Right atrium auricular region (tissue), 2 donors: ENCODE measurements around the gene IRF9. TPM values are rescaled to one million over a fixed set of nuclear protein-coding genes. Genes with fewer than 3 reads are reported as not detected.
A peak's percentile ranks its signal among the peaks of the same experiment; 100 is the strongest.

Experiments
- DNase-seq: peaks from one replicate; pipeline ENCODE4 v3.0.0-alpha.2; 2019; ENCODE audit warnings: low spot score
- H3K27ac ChIP-seq, 2 donors: fragments of 200-600 bp; sonication (generic); 1 replicate in 1 of 2; 2 replicates in 1 of 2; pipeline ENCODE4 v1.5.1; 2016 to 2019
- H3K27me3 ChIP-seq, 2 donors: fragments of 200-600 bp; sonication (generic); one replicate each; pipeline versions ENCODE4 v1.5.1 to v1.6.0; 2017 to 2019
- H3K36me3 ChIP-seq: fragments of 200-600 bp; sonication (generic); one replicate; pipeline ENCODE4 v1.5.1; 2016
- H3K4me1 ChIP-seq, 2 donors: fragments of 200-600 bp; sonication (generic); one replicate each; pipeline versions ENCODE4 v1.5.1 to v1.6.0; 2017 to 2019
- H3K4me3 ChIP-seq, 2 donors: fragments of 200-600 bp; sonication (generic); 1 replicate in 1 of 2; 2 replicates in 1 of 2; pipeline ENCODE4 v1.5.1; 2017 to 2019; ENCODE audit warnings: mild to moderate bottlenecking in 1 of 2, moderate library complexity in 1 of 2
- H3K9me3 ChIP-seq, 2 donors: fragments of 200-600 bp; sonication (generic); one replicate each; pipeline ENCODE4 v1.5.1; 2019
- CTCF ChIP-seq, 2 donors: fragments of 200-600 bp; sonication (generic); IDR thresholded peaks; one replicate each; pipeline ENCODE4 v1.5.1; 2019; ENCODE audit warnings: antibody characterized with exemption in 2 of 2
- total RNA-seq, 2 donors: library from RNA; depleted of rRNA; stranded (reverse); fragments of >200 nt; gene quantifications; one replicate each; pipeline ENCODE4 v1.1.0, GENCODE V29; 2016

The IRF9 gene
- total RNA-seq, 2 donors from 2014 or later = 29.2 to 33.1 TPM

- Histone ChIP-seq H3K27ac (no peak within 1 kb of the TSS), H3K4me1 (peaks cover 0 to 9% of the 10 kb centered on the region in 2 donors), H3K4me3 (peak within 1 kb of the TSS; percentile 12 to 40), H3K36me3 (peaks cover 18% of the 10 kb centered on the region), H3K9me3 (no peaks in the 10 kb centered on the region), H3K27me3 (no peaks in the 10 kb centered on the region)
- TF ChIP-seq CTCF (IDR thresholded peaks at IDR 0.05) = no peak
- peak; percentile 89 for DNase-seq
These were observed 10.6 kb downstream of the IRF9 start, which contains the start of gene REC8 for GRCh38 chr14:24171422-24172260. TSS of gene REC8 (plus strand) at chr14:24172080. CDS start at chr14:24172553, 473 bp downstream.

- H3K4me3 ChIP-seq = peak overlapping the region; percentile 12 to 40
These were observed 11.3 kb downstream of the IRF9 start for GRCh38 chr14:24172261-24172860.

GRCh38 chr14:24172871-24173281, 11.8 kb downstream of the IRF9 start:
- DNase-seq = no peak
- H3K4me3 ChIP-seq = peak overlapping the region in 1 of 2 donors; percentile 40
- H3K36me3 ChIP-seq = peaks cover 6% of the 10 kb centered on the region
- no peak overlapping the region for H3K27ac ChIP-seq
- H3K9me3 ChIP-seq = no peaks in the 10 kb centered on the region
- no peaks in the 10 kb centered on the region for H3K27me3 ChIP-seq
- peaks cover 0 to 9% of the 10 kb centered on the region in 2 donors for H3K4me1 ChIP-seq
- no peak for TF ChIP-seq CTCF (IDR thresholded peaks at IDR 0.05)

More at GRCh38 chr14:24172261-24172860, 11.3 kb downstream of the IRF9 start:
- no peaks in the 10 kb centered on the region for H3K27me3 ChIP-seq
- no peak for DNase-seq
- peaks cover 0 to 9% of the 10 kb centered on the region in 2 donors for H3K4me1 ChIP-seq
- no peak overlapping the region for H3K27ac ChIP-seq
- no peak for TF ChIP-seq CTCF (IDR thresholded peaks at IDR 0.05)
- peaks cover 11% of the 10 kb centered on the region for H3K36me3 ChIP-seq
- H3K9me3 ChIP-seq = no peaks in the 10 kb centered on the region

- TF ChIP-seq CTCF (IDR thresholded peaks at IDR 0.05) = no peak
- H3K9me3 ChIP-seq = no peaks in the 10 kb centered on the region
- no peak overlapping the region for H3K4me3 ChIP-seq
- no peak for DNase-seq
- no peaks in the 10 kb centered on the region for H3K27me3 ChIP-seq
- peaks cover 0 to 15% of the 10 kb centered on the region in 2 donors for H3K4me1 ChIP-seq
- H3K27ac ChIP-seq = no peak overlapping the region
- H3K36me3 ChIP-seq = peaks cover 7% of the 10 kb centered on the region
These were observed 15.5 kb downstream of the IRF9 start for GRCh38 chr14:24176599-24176998.

GRCh38 chr14:24177041-24177825, 16.2 kb downstream of the IRF9 start:
- DNase-seq = no peak
- H3K27me3 ChIP-seq = no peaks in the 10 kb centered on the region

More at GRCh38 chr14:24177041-24177825, 16.2 kb downstream of the IRF9 start:
- Histone ChIP-seq H3K4me3 (no peak overlapping the region), H3K36me3 (peaks cover 13% of the 10 kb centered on the region), H3K27ac (no peak overlapping the region), H3K4me1 (peaks cover 0 to 10% of the 10 kb centered on the region in 2 donors), H3K9me3 (no peaks in the 10 kb centered on the region)
- TF ChIP-seq CTCF (IDR thresholded peaks at IDR 0.05) = no peak
